Measurements from ENCODE around the gene F2RL3. TPM values are rescaled to one million over a fixed set of nuclear protein-coding genes. Genes with fewer than 3 reads are reported as not detected.

Gene F2RL3
- total and polyA plus RNA-seq, 9 of the 15 experiments (the other 6 are each of a cell fraction or from before 2014, with no cell fraction given), result 1.4 to 27.6 (median 11.9) TPM

DNA sequence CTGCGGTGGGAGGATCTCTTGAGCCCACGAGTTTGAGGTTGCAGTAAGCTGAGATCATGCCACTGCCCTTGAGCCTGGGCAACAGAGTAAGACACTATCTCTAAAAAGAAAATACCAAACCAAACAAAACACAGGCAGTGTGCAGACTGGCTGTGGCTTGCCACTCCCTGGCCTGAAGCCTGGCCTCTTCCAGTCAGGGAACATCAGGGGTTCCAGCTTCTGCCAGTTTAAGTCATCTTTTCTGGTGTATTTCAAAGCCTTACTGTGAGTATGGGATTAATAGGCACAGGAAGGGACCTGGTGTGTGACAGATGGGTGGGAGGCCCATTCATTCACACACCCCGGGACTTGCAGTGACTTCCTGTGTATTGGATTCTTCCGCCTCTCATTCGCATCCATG is 27.0 kb upstream of the F2RL3 start (continued):
- TF ChIP-seq, protein P1, sequence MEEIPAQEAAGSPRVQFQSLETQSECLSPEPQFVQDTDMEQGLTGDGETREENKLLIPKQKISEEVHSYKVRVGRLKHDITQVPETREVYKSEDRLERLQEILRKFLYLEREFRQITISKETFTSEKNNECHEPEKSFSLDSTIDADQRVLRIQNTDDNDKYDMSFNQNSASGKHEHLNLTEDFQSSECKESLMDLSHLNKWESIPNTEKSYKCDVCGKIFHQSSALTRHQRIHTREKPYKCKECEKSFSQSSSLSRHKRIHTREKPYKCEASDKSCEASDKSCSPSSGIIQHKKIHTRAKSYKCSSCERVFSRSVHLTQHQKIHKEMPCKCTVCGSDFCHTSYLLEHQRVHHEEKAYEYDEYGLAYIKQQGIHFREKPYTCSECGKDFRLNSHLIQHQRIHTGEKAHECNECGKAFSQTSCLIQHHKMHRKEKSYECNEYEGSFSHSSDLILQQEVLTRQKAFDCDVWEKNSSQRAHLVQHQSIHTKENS (CRISPR knock-in tag; IDR thresholded peaks at IDR 0.05), result no peak
- TF ChIP-seq PHTF2 (CRISPR knock-in tag; IDR thresholded peaks at IDR 0.05), result no peak
- no peak for TF ChIP-seq ZNF316 (IDR thresholded peaks at IDR 0.05)
- no peak for TF ChIP-seq ZNF274 (IDR thresholded peaks at IDR 0.05; ENCODE audit: borderline replicate concordance, low read depth, low read length)
- TF ChIP-seq, protein P2, sequence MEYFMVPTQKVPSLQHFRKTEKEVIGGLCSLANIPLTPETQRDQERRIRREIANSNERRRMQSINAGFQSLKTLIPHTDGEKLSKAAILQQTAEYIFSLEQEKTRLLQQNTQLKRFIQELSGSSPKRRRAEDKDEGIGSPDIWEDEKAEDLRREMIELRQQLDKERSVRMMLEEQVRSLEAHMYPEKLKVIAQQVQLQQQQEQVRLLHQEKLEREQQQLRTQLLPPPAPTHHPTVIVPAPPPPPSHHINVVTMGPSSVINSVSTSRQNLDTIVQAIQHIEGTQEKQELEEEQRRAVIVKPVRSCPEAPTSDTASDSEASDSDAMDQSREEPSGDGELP (CRISPR knock-in tag; IDR thresholded peaks at IDR 0.05; ENCODE audit: borderline replicate concordance), result no peak
- no peak for TF ChIP-seq RFX1 (IDR thresholded peaks at IDR 0.05)
- TF ChIP-seq HIVEP1 (CRISPR knock-in tag; IDR thresholded peaks at IDR 0.05), result no peak
- no peak for TF ChIP-seq POLR2AphosphoS5 (IDR thresholded peaks at IDR 0.05; ENCODE audit: control insufficient read depth, insufficient read depth, low read depth, low read length)

DNA sequence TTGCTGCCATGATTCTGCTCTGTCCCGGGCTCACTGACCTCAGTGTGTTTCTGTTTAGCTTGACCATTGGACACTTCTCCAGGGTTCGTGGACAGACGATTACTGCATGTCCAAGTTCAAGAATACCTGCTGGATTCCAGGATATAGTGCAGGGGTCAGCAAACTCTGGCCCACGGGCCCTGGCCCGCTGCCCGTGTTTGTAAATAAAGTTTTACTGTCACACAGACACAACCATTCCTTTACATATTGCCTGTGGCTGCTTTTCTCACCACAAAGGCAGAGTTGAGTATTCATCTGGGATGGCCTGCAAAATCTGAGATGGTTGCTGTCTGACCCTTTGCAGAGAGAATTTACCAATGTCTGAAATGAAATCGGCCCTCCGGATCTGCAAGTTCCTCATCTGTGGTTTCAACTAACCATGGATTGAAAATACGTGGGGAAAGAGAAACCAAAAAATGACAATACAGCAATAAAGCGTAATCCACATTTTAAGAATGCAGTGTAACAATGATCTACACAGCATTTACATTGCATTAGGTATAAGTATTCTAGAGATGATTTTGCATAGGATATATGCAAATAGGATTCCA is 25.9 kb upstream of the F2RL3 start:
- no peak overlapping the region for H3K4me3 ChIP-seq
- intact Hi-C loops (cut with micrococcal nuclease), result no loop called here
- H3K79me2 ChIP-seq (ENCODE audit: control insufficient read depth, insufficient read depth, low read length), result no peaks in the 10 kb centered on the region
- no peak overlapping the region for H3K9ac ChIP-seq (ENCODE audit: insufficient read depth in 1 of 2, low read depth in 2 of 2, low read length in 2 of 2)
- CTCF ChIA-PET (ENCODE audit: low intra/inter-chr PET ratio), result no interaction called here
- no peak overlapping the region for H3K4me2 ChIP-seq (ENCODE audit: insufficient read depth, low read length)
- peaks cover 53% of the 10 kb centered on the region for H3K36me3 ChIP-seq (ENCODE audit: control insufficient read depth, insufficient read depth, low read length)
- POLR2A ChIA-PET, result interaction anchor here (0.6 kb wide), 2 partner anchors 14 to 16 kb away, joined by 3 read pairs; no protein-coding TSS in a partner anchor
- WGBS (ENCODE audit: insufficient coverage, low coverage, missing lambda C conversion rate), result 89% methylated on average over 10 of the region's 10 CpGs
- in situ Hi-C loops (cut with MboI), result no loop called here
- no peaks in the 10 kb centered on the region for H3K27me3 ChIP-seq (ENCODE audit: control insufficient read depth in 2 of 2, insufficient read depth in 2 of 2, low read length in 2 of 2)
- no peak for ATAC-seq
- TF ChIP-seq, protein P3, sequence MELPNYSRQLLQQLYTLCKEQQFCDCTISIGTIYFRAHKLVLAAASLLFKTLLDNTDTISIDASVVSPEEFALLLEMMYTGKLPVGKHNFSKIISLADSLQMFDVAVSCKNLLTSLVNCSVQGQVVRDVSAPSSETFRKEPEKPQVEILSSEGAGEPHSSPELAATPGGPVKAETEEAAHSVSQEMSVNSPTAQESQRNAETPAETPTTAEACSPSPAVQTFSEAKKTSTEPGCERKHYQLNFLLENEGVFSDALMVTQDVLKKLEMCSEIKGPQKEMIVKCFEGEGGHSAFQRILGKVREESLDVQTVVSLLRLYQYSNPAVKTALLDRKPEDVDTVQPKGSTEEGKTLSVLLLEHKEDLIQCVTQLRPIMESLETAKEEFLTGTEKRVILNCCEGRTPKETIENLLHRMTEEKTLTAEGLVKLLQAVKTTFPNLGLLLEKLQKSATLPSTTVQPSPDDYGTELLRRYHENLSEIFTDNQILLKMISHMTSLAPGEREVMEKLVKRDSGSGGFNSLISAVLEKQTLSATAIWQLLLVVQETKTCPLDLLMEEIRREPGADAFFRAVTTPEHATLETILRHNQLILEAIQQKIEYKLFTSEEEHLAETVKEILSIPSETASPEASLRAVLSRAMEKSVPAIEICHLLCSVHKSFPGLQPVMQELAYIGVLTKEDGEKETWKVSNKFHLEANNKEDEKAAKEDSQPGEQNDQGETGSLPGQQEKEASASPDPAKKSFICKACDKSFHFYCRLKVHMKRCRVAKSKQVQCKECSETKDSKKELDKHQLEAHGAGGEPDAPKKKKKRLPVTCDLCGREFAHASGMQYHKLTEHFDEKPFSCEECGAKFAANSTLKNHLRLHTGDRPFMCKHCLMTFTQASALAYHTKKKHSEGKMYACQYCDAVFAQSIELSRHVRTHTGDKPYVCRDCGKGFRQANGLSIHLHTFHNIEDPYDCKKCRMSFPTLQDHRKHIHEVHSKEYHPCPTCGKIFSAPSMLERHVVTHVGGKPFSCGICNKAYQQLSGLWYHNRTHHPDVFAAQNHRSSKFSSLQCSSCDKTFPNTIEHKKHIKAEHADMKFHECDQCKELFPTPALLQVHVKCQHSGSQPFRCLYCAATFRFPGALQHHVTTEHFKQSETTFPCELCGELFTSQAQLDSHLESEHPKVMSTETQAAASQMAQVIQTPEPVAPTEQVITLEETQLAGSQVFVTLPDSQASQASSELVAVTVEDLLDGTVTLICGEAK (IDR thresholded peaks at IDR 0.05), result peak; percentile 75
- TF ChIP-seq, protein P3 (CRISPR knock-in tag; IDR thresholded peaks at IDR 0.05), result no peak
- no peak for TF ChIP-seq PTBP1 (IDR thresholded peaks at IDR 0.05; ENCODE audit: low read depth, low read length)
- no peaks in the 10 kb centered on the region for H4K20me1 ChIP-seq (replicated peaks; ENCODE audit: control insufficient read depth, insufficient read depth, low read length)
- no peaks in the 10 kb centered on the region for H3K9me3 ChIP-seq (replicated peaks; ENCODE audit: control insufficient read depth, insufficient read depth, low read depth, low read length)
- no peak for DNase-seq (ENCODE audit: extremely low read depth in 1 of 4, low spot score in 3 of 4)
- peaks cover 2% of the 10 kb centered on the region for H3K9me1 ChIP-seq (ENCODE audit: control insufficient read depth, insufficient read depth, low read length)
- BruUV-seq (replicated peaks), result no TSS peak
- H2AFZ ChIP-seq (ENCODE audit: low read depth, low read length), result no peak overlapping the region
- FAIRE-seq, result no peak
- H3K4me1 ChIP-seq (replicated peaks in 1 of 2; ENCODE audit: control insufficient read depth in 2 of 2, insufficient read depth in 2 of 2, low read length in 2 of 2), result peaks cover 0 to 13% of the 10 kb centered on the region in 2 experiments; a peak in 1 of 5 replicates
- no peak overlapping the region for H3K27ac ChIP-seq (ENCODE audit: extremely low read depth, low read depth, low read length)
